Measurements from ENCODE around the gene MEN1. TPM values are rescaled to one million over a fixed set of nuclear protein-coding genes. Genes with fewer than 3 reads are reported as not detected.

The MEN1 gene
- total and polyA plus RNA-seq, 9 of the 15 experiments (the other 6 are each of a cell fraction or from before 2014, with no cell fraction given) = 3.4 to 57.2 (median 19.3) TPM

GRCh38 chr11:64844330-64845128, 34.2 kb upstream of the MEN1 start, which contains the start of gene CDC42BPG (continued):
- TF ChIP-seq E2F6 (IDR thresholded peaks at IDR 0.05; ENCODE audit: borderline replicate concordance in 1 of 2, extremely low read depth in 1 of 2, insufficient read depth in 1 of 2, insufficient read length in 1 of 2, low read depth in 1 of 2, low read length in 1 of 2, poor library complexity in 1 of 2, severe bottlenecking in 1 of 2) (peak; percentile 74 to 90), ZBTB40 (IDR thresholded peaks at IDR 0.05) (peak; percentile 70; the same call in 1 of the 2 replicates), ZBTB40 (CRISPR knock-in tag; IDR thresholded peaks at IDR 0.05) (no peak), TRIM25 (IDR thresholded peaks at IDR 0.05; ENCODE audit: borderline replicate concordance) (no peak), EGR1 (conservative IDR thresholded peaks at IDR 0.05) (peak; percentile 98), CBFB (CRISPR knock-in tag; IDR thresholded peaks at IDR 0.05) (no peak), KLF13 (tag; IDR thresholded peaks at IDR 0.05; ENCODE audit: borderline replicate concordance, low read depth) (no peak), UBTF (IDR thresholded peaks at IDR 0.05; ENCODE audit: borderline replicate concordance in 1 of 2, low read depth in 2 of 2, low read length in 2 of 2) (peak; percentile 92 to 93), SP1 (CRISPR knock-in tag; IDR thresholded peaks at IDR 0.05) (no peak; the same call in 1 of the 2 replicates), CEBPG (CRISPR knock-in tag; IDR thresholded peaks at IDR 0.05) (no peak), CEBPG (tag; conservative IDR thresholded peaks at IDR 0.05 in 1 of 2, IDR thresholded peaks at IDR 0.05 in 1 of 2) (no peak)
